ENCODE data around the gene CEP57L1.

The CEP57L1 gene

GRCh38 chr6:109076377-109076776, 18.9 kb upstream of the CEP57L1 start:
- Histone ChIP-seq H3K4me3 (replicated peaks; ENCODE audit: insufficient read depth, low read length) (no peak overlapping the region), H3K27ac (replicated peaks) (no peak overlapping the region), H3K27me3 (ENCODE audit: insufficient read depth, poor library complexity, severe bottlenecking) (no peaks in the 10 kb centered on the region)
- no peak for DNase-seq (ENCODE audit: low read depth in 1 of 2, low spot score in 1 of 2)
- TF ChIP-seq GABPA (IDR thresholded peaks at IDR 0.05; ENCODE audit: low read depth) (no peak), SPI1 (IDR thresholded peaks at IDR 0.05; ENCODE audit: borderline replicate concordance, low read depth) (no peak), POLR2AphosphoS5 (IDR thresholded peaks at IDR 0.05; ENCODE audit: low read depth) (no peak), REST (IDR thresholded peaks at IDR 0.05; ENCODE audit: insufficient replicate concordance, low read depth) (no peak), CTCF (IDR thresholded peaks at IDR 0.05; ENCODE audit: insufficient read depth, low read length) (no peak)

- no peaks in the 10 kb centered on the region for H3K27me3 ChIP-seq (ENCODE audit: insufficient read depth, poor library complexity, severe bottlenecking)
- no peak for TF ChIP-seq CTCF (IDR thresholded peaks at IDR 0.05; ENCODE audit: insufficient read depth, low read length)
- TF ChIP-seq REST (IDR thresholded peaks at IDR 0.05; ENCODE audit: insufficient replicate concordance, low read depth): no peak
- H3K4me3 ChIP-seq (replicated peaks; ENCODE audit: insufficient read depth, low read length): no peak overlapping the region
- DNase-seq (ENCODE audit: low read depth in 1 of 2, low spot score in 1 of 2): no peak
- H3K27ac ChIP-seq (replicated peaks): no peak overlapping the region
Observed at GRCh38 chr6:109079981-109080380, 15.3 kb upstream of the CEP57L1 start.

- TF ChIP-seq CTCF (IDR thresholded peaks at IDR 0.05; ENCODE audit: insufficient read depth, low read length) (no peak), REST (IDR thresholded peaks at IDR 0.05; ENCODE audit: insufficient replicate concordance, low read depth) (no peak), GABPA (IDR thresholded peaks at IDR 0.05; ENCODE audit: low read depth) (no peak)
- DNase-seq (ENCODE audit: low read depth in 1 of 2, low spot score in 1 of 2): no peak
- Histone ChIP-seq H3K27me3 (ENCODE audit: insufficient read depth, poor library complexity, severe bottlenecking) (no peaks in the 10 kb centered on the region), H3K4me3 (replicated peaks; ENCODE audit: insufficient read depth, low read length) (no peak overlapping the region), H3K27ac (replicated peaks) (no peak overlapping the region)
Observed at GRCh38 chr6:109081026-109081425, 14.3 kb upstream of the CEP57L1 start.

All from HL-60 (cell line).